ENCODE data around the gene CFAP299. TPM values are rescaled to one million over a fixed set of nuclear protein-coding genes. Genes with fewer than 3 reads are reported as not detected.

CFAP299 gene
- total and polyA plus RNA-seq, 2 of the 8 experiments (the other 6 are each of a cell fraction or from before 2014, with no cell fraction given) = not detected

- no peak for TF ChIP-seq CHD7 (IDR thresholded peaks at IDR 0.05; ENCODE audit: insufficient replicate concordance, low read length)
- no peak for TF ChIP-seq BRCA1 (IDR thresholded peaks at IDR 0.05; ENCODE audit: low read depth, low read length)
- no peak for TF ChIP-seq CHD2 (IDR thresholded peaks at IDR 0.05; ENCODE audit: low read length)
- TF ChIP-seq BCL11A (IDR thresholded peaks at IDR 0.05; ENCODE audit: low read depth in 2 of 2, low read length in 2 of 2) = no peak
- no peak for TF ChIP-seq TCF12 (IDR thresholded peaks at IDR 0.05; ENCODE audit: low read depth, low read length)
- TF ChIP-seq POU5F1 (IDR thresholded peaks at IDR 0.05; ENCODE audit: low read depth, low read length) = no peak
These were observed 112.5 kb downstream of the CFAP299 start (continued) for GRCh38 chr4:80448056-80448455.
